SJSA1 (cell line): ENCODE measurements around the gene BRI3BP. TPM values are rescaled to one million over a fixed set of nuclear protein-coding genes. Genes with fewer than 3 reads are reported as not detected.

Experiments used
- DNase-seq, 2 experiments: peaks; one replicate each; pipeline ENCODE4 v3.0.0-alpha.2; 2015 to 2020; ENCODE audit warnings: low spot score in 2 of 2, low read depth in 1 of 2
- H3K27ac ChIP-seq: fragments of 250-450 bp; sonication (Bioruptor Pico); 2 replicates; pipeline ENCODE4 v1.5.1; 2020; ENCODE audit warnings: mild to moderate bottlenecking, moderate library complexity
- H3K27me3 ChIP-seq: fragments of 250-450 bp; sonication (Bioruptor Pico); replicated peaks from 2 replicates; pipeline ENCODE4 v1.5.1; 2020; ENCODE audit warnings: mild to moderate bottlenecking, moderate library complexity
- H3K36me3 ChIP-seq: fragments of 250-450 bp; sonication (Bioruptor Pico); 2 replicates; pipeline ENCODE4 v1.5.1; 2020; ENCODE audit warnings: mild to moderate bottlenecking
- H3K4me1 ChIP-seq: fragments of 250-450 bp; sonication (Bioruptor Pico); replicated peaks from 2 replicates; pipeline ENCODE4 v1.6.1; 2021; ENCODE audit warnings: mild to moderate bottlenecking
- H3K4me3 ChIP-seq: fragments of 250-450 bp; sonication (Bioruptor Pico); 2 replicates; pipeline ENCODE4 v1.5.1; 2020; ENCODE audit warnings: mild to moderate bottlenecking
- H3K9me3 ChIP-seq: fragments of 250-450 bp; sonication (Bioruptor Pico); replicated peaks from 2 replicates; pipeline ENCODE4 v1.5.1; 2020; ENCODE audit warnings: mild to moderate bottlenecking
- total RNA-seq: library from RNA; depleted of rRNA; stranded (reverse); fragments of >200 nt; shearing (Covaris generic); gene quantifications from 2 replicates; pipeline ENCODE4 v1.2.3, GENCODE V29; 2014; rRNA removed

The BRI3BP gene
- total RNA-seq = 9.9 and 12.4 TPM in 2 replicates

- Histone ChIP-seq H3K9me3 (0 out of 2 replicates have a peak, but pooled peaks cover 6% of the 10 kb centered on the region), H3K36me3 (peaks cover 5% of the 10 kb centered on the region), H3K27ac (no peak within 1 kb of the TSS), H3K4me1 (peaks cover 9% of the 10 kb centered on the region), H3K4me3 (peak within 1 kb of the TSS; percentile 80), H3K27me3 (no peaks in the 10 kb centered on the region)
- peak in 1 of 2 experiments; percentile 28 for DNase-seq
Measured at GRCh38 chr12:124993626-124994436, at the start of gene BRI3BP. Gene BRI3BP (plus strand): TSS chr12:124993645. CDS start chr12:124993791, 146 bp downstream.

- H3K9me3 ChIP-seq = no peaks in the 10 kb centered on the region
- H3K27ac ChIP-seq = no peak overlapping the region
- no peak overlapping the region for H3K4me3 ChIP-seq
- H3K27me3 ChIP-seq = no peaks in the 10 kb centered on the region
- H3K36me3 ChIP-seq = peaks cover 32% of the 10 kb centered on the region
- DNase-seq = no peak
- no peaks in the 10 kb centered on the region for H3K4me1 ChIP-seq
Measured at GRCh38 chr12:124946447-124946793, 47.0 kb upstream of the BRI3BP start.

GRCh38 chr12:124947013-124947412 lies 46.4 kb upstream of the BRI3BP start:
- Histone ChIP-seq H3K36me3 (peaks cover 32% of the 10 kb centered on the region), H3K4me1 (no peaks in the 10 kb centered on the region)

GRCh38 chr12:124947561-124948398 lies 45.7 kb upstream of the BRI3BP start:
- Histone ChIP-seq H3K27ac (no peak overlapping the region), H3K9me3 (no peaks in the 10 kb centered on the region), H3K27me3 (no peaks in the 10 kb centered on the region), H3K4me1 (no peaks in the 10 kb centered on the region), H3K4me3 (no peak overlapping the region), H3K36me3 (peaks cover 38% of the 10 kb centered on the region)
- DNase-seq = no peak

More at GRCh38 chr12:124947013-124947412, 46.4 kb upstream of the BRI3BP start:
- Histone ChIP-seq H3K27me3 (no peaks in the 10 kb centered on the region), H3K4me3 (no peak overlapping the region), H3K9me3 (no peaks in the 10 kb centered on the region), H3K27ac (no peak overlapping the region)
- DNase-seq = no peak

- H3K9me3 ChIP-seq = no peaks in the 10 kb centered on the region
- no peaks in the 10 kb centered on the region for H3K4me1 ChIP-seq
- DNase-seq = no peak
- H3K27me3 ChIP-seq = no peaks in the 10 kb centered on the region
- peaks cover 44% of the 10 kb centered on the region for H3K36me3 ChIP-seq
- H3K27ac ChIP-seq = no peak overlapping the region
- H3K4me3 ChIP-seq = no peak overlapping the region
Measured at GRCh38 chr12:124949066-124949465, 44.4 kb upstream of the BRI3BP start.

- no peak for DNase-seq
- H3K36me3 ChIP-seq = peaks cover 52% of the 10 kb centered on the region
- no peaks in the 10 kb centered on the region for H3K9me3 ChIP-seq
Measured at GRCh38 chr12:124949779-124950728, 43.4 kb upstream of the BRI3BP start.

GRCh38 chr12:124952295-124952694 lies 41.1 kb upstream of the BRI3BP start:
- H3K27ac ChIP-seq = no peak overlapping the region
- DNase-seq = no peak
- H3K4me3 ChIP-seq = no peak overlapping the region
- H3K36me3 ChIP-seq = peaks cover 65% of the 10 kb centered on the region
- no peaks in the 10 kb centered on the region for H3K9me3 ChIP-seq
- H3K4me1 ChIP-seq = no peaks in the 10 kb centered on the region
- H3K27me3 ChIP-seq = no peaks in the 10 kb centered on the region

More at GRCh38 chr12:124949779-124950728, 43.4 kb upstream of the BRI3BP start:
- no peaks in the 10 kb centered on the region for H3K4me1 ChIP-seq
- no peaks in the 10 kb centered on the region for H3K27me3 ChIP-seq
- H3K27ac ChIP-seq = no peak overlapping the region
- no peak overlapping the region for H3K4me3 ChIP-seq

- H3K27ac ChIP-seq = no peak overlapping the region
- no peaks in the 10 kb centered on the region for H3K27me3 ChIP-seq
- no peaks in the 10 kb centered on the region for H3K4me1 ChIP-seq
- H3K36me3 ChIP-seq = peaks cover 64% of the 10 kb centered on the region
- no peak overlapping the region for H3K4me3 ChIP-seq
- H3K9me3 ChIP-seq = no peaks in the 10 kb centered on the region
- no peak for DNase-seq
Measured at GRCh38 chr12:124952801-124953200, 40.6 kb upstream of the BRI3BP start.

- Histone ChIP-seq H3K27ac (no peak overlapping the region), H3K9me3 (no peaks in the 10 kb centered on the region), H3K36me3 (peaks cover 69% of the 10 kb centered on the region), H3K4me1 (no peaks in the 10 kb centered on the region), H3K4me3 (no peak overlapping the region), H3K27me3 (no peaks in the 10 kb centered on the region)
- no peak for DNase-seq
Measured at GRCh38 chr12:124953689-124954405, 39.6 kb upstream of the BRI3BP start.

- Histone ChIP-seq H3K4me1 (no peaks in the 10 kb centered on the region), H3K4me3 (no peak overlapping the region), H3K36me3 (peaks cover 69% of the 10 kb centered on the region), H3K27me3 (no peaks in the 10 kb centered on the region), H3K27ac (no peak overlapping the region), H3K9me3 (no peaks in the 10 kb centered on the region)
- DNase-seq = no peak
Measured at GRCh38 chr12:124954771-124955170, 38.7 kb upstream of the BRI3BP start.

GRCh38 chr12:124956571-124956970 lies 36.9 kb upstream of the BRI3BP start:
- Histone ChIP-seq H3K27me3 (no peaks in the 10 kb centered on the region), H3K4me1 (no peaks in the 10 kb centered on the region), H3K36me3 (peaks cover 66% of the 10 kb centered on the region), H3K27ac (no peak overlapping the region), H3K4me3 (no peak overlapping the region), H3K9me3 (no peaks in the 10 kb centered on the region)
- DNase-seq = no peak

- DNase-seq = no peak
- H3K4me1 ChIP-seq = no peaks in the 10 kb centered on the region
Measured at GRCh38 chr12:124961055-124961454, 32.4 kb upstream of the BRI3BP start.

GRCh38 chr12:124963211-124963610 lies 30.2 kb upstream of the BRI3BP start:
- DNase-seq = no peak
- Histone ChIP-seq H3K4me3 (no peak overlapping the region), H3K27ac (no peak overlapping the region), H3K36me3 (peaks cover 69% of the 10 kb centered on the region), H3K27me3 (no peaks in the 10 kb centered on the region), H3K4me1 (no peaks in the 10 kb centered on the region), H3K9me3 (no peaks in the 10 kb centered on the region)

More at GRCh38 chr12:124961055-124961454, 32.4 kb upstream of the BRI3BP start:
- Histone ChIP-seq H3K27me3 (no peaks in the 10 kb centered on the region), H3K36me3 (peaks cover 69% of the 10 kb centered on the region), H3K4me3 (no peak overlapping the region), H3K9me3 (no peaks in the 10 kb centered on the region), H3K27ac (no peak overlapping the region)
